Prostate gland (tissue), 2 donors: ENCODE data around the gene ZNF32. TPM values are rescaled to one million over a fixed set of nuclear protein-coding genes. Genes with fewer than 3 reads are reported as not detected.

Experiments used
- DNase-seq: peaks from one replicate; pipeline ENCODE4 v3.0.0-alpha.2; 2019; ENCODE audit warnings: low spot score
- H3K27ac ChIP-seq, 2 donors: fragments of 200-600 bp; sonication (generic); 2 replicates each; pipeline ENCODE4 v1.5.1; 2017 to 2019
- H3K27me3 ChIP-seq: fragments of 200-600 bp; sonication (generic); replicated peaks from 2 replicates; pipeline ENCODE4 v1.5.1; 2019; ENCODE audit not compliant: insufficient read depth
- H3K36me3 ChIP-seq, 2 donors: fragments of 200-600 bp; sonication (generic); 1 replicate in 1 of 2; 2 replicates in 1 of 2; pipeline versions ENCODE4 v1.5.1 to v1.8.1; 2017 to 2019
- H3K4me1 ChIP-seq: fragments of 200-600 bp; sonication (generic); replicated peaks from 2 replicates; pipeline ENCODE4 v1.5.1; 2019
- H3K4me3 ChIP-seq, 2 donors: fragments of 200-600 bp; sonication (generic); 2 replicates each; pipeline ENCODE4 v1.5.1; 2017 to 2019
- H3K9me3 ChIP-seq: fragments of 200-600 bp; sonication (generic); 2 replicates; pipeline ENCODE4 v1.5.1; 2017
- CTCF ChIP-seq, 4 experiments: fragments of 200-600 bp in 2 of 4; fragments of 450-650 bp in 2 of 4; sonication (generic) in 2 of 4; IDR thresholded peaks; 1 replicate in 3 of 4; 2 replicates in 1 of 4; pipeline ENCODE4 v1.5.1; 2016 to 2019; ENCODE audit warnings: antibody characterized with exemption in 4 of 4, mild to moderate bottlenecking in 2 of 4, moderate library complexity in 2 of 4
- POLR2A ChIP-seq: fragments of 450-650 bp; IDR thresholded peaks from one replicate; pipeline ENCODE4 v1.6.1; 2016; ENCODE audit warnings: antibody characterized with exemption, mild to moderate bottlenecking
- POLR2AphosphoS5 ChIP-seq: sonication (generic); formaldehyde crosslinking; IDR thresholded peaks from one replicate; pipeline ENCODE4 v1.6.1; 2017; ENCODE audit warnings: antibody characterized with exemption
- WGBS: methylation state at CpG from one replicate; pipeline ENCODE4 v1.1.5; 2018; 5-methylcytosine and 5-hydroxymethylcytosine counted together
- intact Hi-C: fragments of 100-400 bp; cut with DNase I; formaldehyde crosslinking; loops from one replicate; pipeline ENCODE4 v1.14.2; 2022
- total RNA-seq, 2 donors: library from RNA; depleted of rRNA; stranded (reverse); fragments of >200 nt; gene quantifications; one replicate each; pipeline ENCODE4 v1.1.0, GENCODE V29; 2016

Gene ZNF32
- total RNA-seq, 2 donors from 2014 or later, result 31.6 to 52.8 TPM

GRCh38 chr10:43649185-43649523 is 473 bp upstream of the ZNF32 start:
- Histone ChIP-seq H3K27ac (peak overlapping the region; percentile 79 to 81), H3K4me3 (peak overlapping the region; percentile 92), H3K36me3 (peaks cover 5 to 18% of the 10 kb centered on the region in 2 donors), H3K4me1 (no peaks in the 10 kb centered on the region), H3K27me3 (no peaks in the 10 kb centered on the region), H3K9me3 (no peaks in the 10 kb centered on the region)
- TF ChIP-seq POLR2AphosphoS5 (no peak), CTCF (IDR thresholded peaks at IDR 0.05) (no peak), POLR2A (no peak)
- no peak for DNase-seq
- intact Hi-C loops, result no loop called here
- WGBS, result 24% methylated on average over 14 of the region's 14 CpGs

DNA sequence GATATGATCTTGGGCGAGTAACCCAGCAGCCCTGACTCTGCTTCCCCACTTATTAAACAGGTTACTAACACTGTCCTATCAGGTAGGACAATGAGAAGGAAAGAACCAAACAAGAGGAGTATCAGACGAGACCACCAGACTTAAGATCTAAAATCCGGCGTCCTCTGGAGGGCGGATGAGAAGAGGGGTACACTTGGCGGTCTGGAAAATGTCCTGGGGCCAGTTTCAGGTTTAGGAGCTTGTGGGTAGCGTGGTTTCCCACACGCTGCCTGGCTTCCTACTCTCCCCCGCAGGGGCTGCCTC is 635 bp downstream of the ZNF32 start:
- H3K36me3 ChIP-seq, result peaks cover 7 to 29% of the 10 kb centered on the region in 2 donors
- intact Hi-C loops, result no loop called here
- no peaks in the 10 kb centered on the region for H3K4me1 ChIP-seq
- H3K4me3 ChIP-seq, result peak overlapping the region; percentile 92
- peak overlapping the region; percentile 79 to 81 for H3K27ac ChIP-seq
- TF ChIP-seq POLR2A (no peak), CTCF (IDR thresholded peaks at IDR 0.05) (no peak), POLR2AphosphoS5 (no peak)
- no peaks in the 10 kb centered on the region for H3K27me3 ChIP-seq
- WGBS, result 38% methylated on average over 9 of the region's 9 CpGs
- no peak for DNase-seq
- H3K9me3 ChIP-seq, result no peaks in the 10 kb centered on the region

- 95% methylated on average over 6 of the region's 6 CpGs for WGBS
- H3K36me3 ChIP-seq, result peaks cover 7 to 29% of the 10 kb centered on the region in 2 donors
- H3K4me3 ChIP-seq, result no peak overlapping the region
- intact Hi-C loops, result no loop called here
- no peaks in the 10 kb centered on the region for H3K9me3 ChIP-seq
- no peaks in the 10 kb centered on the region for H3K27me3 ChIP-seq
- H3K27ac ChIP-seq, result no peak overlapping the region
- DNase-seq, result no peak
- H3K4me1 ChIP-seq, result no peaks in the 10 kb centered on the region
- TF ChIP-seq POLR2A, result no peak
- no peak for TF ChIP-seq CTCF (IDR thresholded peaks at IDR 0.05)
- no peak for TF ChIP-seq POLR2AphosphoS5
Measured at GRCh38 chr10:43647576-43647975, 1.1 kb downstream of the ZNF32 start.

DNA sequence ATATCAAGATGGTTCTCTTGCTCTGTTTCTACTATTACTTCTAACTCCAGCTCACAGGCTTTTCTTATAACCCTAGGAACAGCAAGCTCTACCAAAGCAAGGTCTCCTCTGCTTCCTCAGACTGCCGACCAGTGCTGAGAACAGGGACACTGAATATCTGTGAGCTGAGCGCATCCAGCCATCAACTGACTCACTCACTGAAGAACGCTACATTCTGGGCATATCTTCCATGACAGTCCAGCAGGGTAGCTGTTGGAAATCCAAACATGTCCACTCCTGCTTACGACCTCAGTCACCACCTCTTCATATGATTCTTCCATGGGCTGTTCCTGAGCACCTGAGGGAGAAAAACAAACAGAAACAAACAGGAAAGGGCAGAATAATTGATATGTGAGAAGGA is 2.8 kb downstream of the ZNF32 start:
- H3K36me3 ChIP-seq, result peaks cover 7 to 29% of the 10 kb centered on the region in 2 donors

More for the DNA sequence above, 2.8 kb downstream of the ZNF32 start:
- H3K27me3 ChIP-seq, result no peaks in the 10 kb centered on the region
- intact Hi-C loops, result no loop called here
- H3K9me3 ChIP-seq, result no peaks in the 10 kb centered on the region
- H3K4me1 ChIP-seq, result no peaks in the 10 kb centered on the region
- TF ChIP-seq POLR2AphosphoS5, result no peak
- TF ChIP-seq CTCF (IDR thresholded peaks at IDR 0.05), result no peak
- no peak for TF ChIP-seq POLR2A
- H3K27ac ChIP-seq, result no peak overlapping the region
- no peak for DNase-seq
- WGBS, result 100% methylated on average over 4 of the region's 4 CpGs
- no peak overlapping the region for H3K4me3 ChIP-seq
